Panc1 (cell line): ENCODE data around the gene DGCR8. TPM values are rescaled to one million over a fixed set of nuclear protein-coding genes. Genes with fewer than 3 reads are reported as not detected.

Experiments used
- ATAC-seq: fragments of 200-7000 bp; cut with Tn5 transposase; 2 replicates; pipeline ENCODE4 v1.9.1; 2020; ENCODE audit warnings: mild to moderate bottlenecking, moderate library complexity
- BruUV-seq: library from RNA; stranded (reverse); fragments of 400-500 nt; replicated peaks from 2 replicates; lab custom pipeline; 2021; lab: Mats Ljungman, UMichigan
- CTCF ChIA-PET: fragments of 300-600 bp; sonication (Branson Sonifier 250); formaldehyde crosslinking; loops from one replicate; lab custom pipeline; 2022; ENCODE audit warnings: antibody characterized with exemption; lab: Charles Lee
- POLR2A ChIA-PET: fragments of 300-600 bp; sonication (Branson Sonifier 250); formaldehyde crosslinking; loops from one replicate; lab custom pipeline; 2022; ENCODE audit warnings: antibody characterized with exemption; lab: Charles Lee
- DNase-seq: peaks from one replicate; pipeline ENCODE4 v3.0.0-alpha.2; 2010; ENCODE audit warnings: low read depth, low spot score
- H3K27ac ChIP-seq: 2 replicates; pipeline ENCODE4 v1.5.1; 2011; ENCODE audit warnings: mild to moderate bottlenecking, low read length, inconsistent platforms
- H3K27me3 ChIP-seq: fragments of 200-500 bp; sonication (Bioruptor generic); 2 replicates; pipeline ENCODE4 v1.6.0; 2014; ENCODE audit warnings: low read length, inconsistent platforms; ENCODE audit not compliant: control insufficient read depth, insufficient read depth
- H3K36me3 ChIP-seq: fragments of 200-500 bp; sonication (Bioruptor generic); 2 replicates; pipeline ENCODE4 v1.5.1; 2014; ENCODE audit warnings: inconsistent platforms, mild to moderate bottlenecking, low read length, moderate library complexity; ENCODE audit not compliant: control insufficient read depth, insufficient read depth
- H3K4me1 ChIP-seq: 2 replicates; pipeline ENCODE4 v1.5.1; 2011; ENCODE audit warnings: inconsistent platforms, mild to moderate bottlenecking, low read length, moderate library complexity; ENCODE audit not compliant: control insufficient read depth, insufficient read depth
- H3K4me3 ChIP-seq, 2 experiments: 2 replicates each; pipeline ENCODE4 v1.5.1; 2011 to 2012; ENCODE audit warnings: low read depth in 2 of 2, low read length in 2 of 2, mild to moderate bottlenecking in 2 of 2, inconsistent platforms in 1 of 2, moderate library complexity in 1 of 2
- H3K9me3 ChIP-seq: fragments of 200-500 bp; sonication (Bioruptor generic); 2 replicates; pipeline ENCODE4 v1.5.1; 2014; ENCODE audit warnings: low read depth, mild to moderate bottlenecking, inconsistent platforms, low read length, moderate library complexity; ENCODE audit not compliant: control insufficient read depth, insufficient read depth
- CTCF ChIP-seq: fragments of 450-650 bp; IDR thresholded peaks from 2 replicates; pipeline ENCODE4 v1.5.1; 2017; ENCODE audit warnings: mild to moderate bottlenecking
- POLR2AphosphoS5 ChIP-seq: IDR thresholded peaks from 2 replicates; pipeline ENCODE4 v1.6.1; 2012; ENCODE audit warnings: mild to moderate bottlenecking, low read depth, low read length, moderate library complexity
- SIN3A ChIP-seq: IDR thresholded peaks from 2 replicates; pipeline ENCODE4 v1.6.1; 2012; ENCODE audit warnings: low read depth, mild to moderate bottlenecking, low read length, moderate library complexity, borderline replicate concordance; ENCODE audit not compliant: insufficient read depth
- TCF7L2 ChIP-seq: IDR thresholded peaks from 2 replicates; pipeline ENCODE4 v1.6.1; 2011; ENCODE audit warnings: mild to moderate bottlenecking, low read depth, low read length, inconsistent platforms
- in situ Hi-C: cut with HindIII; loops from 2 replicates; pipeline ENCODE4 v1.10.0; 2016; ENCODE audit warnings: low sequenced_read_pairs, low pct_unique_long_range_greater_than_20kb
- intact Hi-C: fragments of 100-400 bp; cut with micrococcal nuclease; formaldehyde crosslinking; loops from one replicate; pipeline ENCODE4 v1.10.0; 2022; ENCODE audit not compliant: unreplicated experiment
- total RNA-seq: library from RNA; stranded (reverse); gene quantifications from one replicate; pipeline ENCODE4 v1.2.1, GENCODE V29; 2021; ENCODE audit not compliant: unreplicated experiment
- TF ChIP-seq, protein P1 (sequence below), 2 experiments: IDR thresholded peaks; 2 replicates each; pipeline ENCODE4 v1.6.1; 2011 to 2012; ENCODE audit warnings: low read depth in 2 of 2, control low read depth in 1 of 2, low read length in 1 of 2, mild to moderate bottlenecking in 1 of 2, moderate library complexity in 1 of 2; ENCODE audit not compliant: insufficient read depth in 1 of 2

The DGCR8 gene
- total RNA-seq, 1 experiment from 2014 or later: 35.0 TPM

- Histone ChIP-seq H3K36me3 (no peaks in the 10 kb centered on the region), H3K4me3 (no peak overlapping the region), H3K27ac (no peak overlapping the region), H3K4me1 (no peaks in the 10 kb centered on the region), H3K27me3 (no peaks in the 10 kb centered on the region), H3K9me3 (no peaks in the 10 kb centered on the region)
- TF ChIP-seq, protein P1, sequence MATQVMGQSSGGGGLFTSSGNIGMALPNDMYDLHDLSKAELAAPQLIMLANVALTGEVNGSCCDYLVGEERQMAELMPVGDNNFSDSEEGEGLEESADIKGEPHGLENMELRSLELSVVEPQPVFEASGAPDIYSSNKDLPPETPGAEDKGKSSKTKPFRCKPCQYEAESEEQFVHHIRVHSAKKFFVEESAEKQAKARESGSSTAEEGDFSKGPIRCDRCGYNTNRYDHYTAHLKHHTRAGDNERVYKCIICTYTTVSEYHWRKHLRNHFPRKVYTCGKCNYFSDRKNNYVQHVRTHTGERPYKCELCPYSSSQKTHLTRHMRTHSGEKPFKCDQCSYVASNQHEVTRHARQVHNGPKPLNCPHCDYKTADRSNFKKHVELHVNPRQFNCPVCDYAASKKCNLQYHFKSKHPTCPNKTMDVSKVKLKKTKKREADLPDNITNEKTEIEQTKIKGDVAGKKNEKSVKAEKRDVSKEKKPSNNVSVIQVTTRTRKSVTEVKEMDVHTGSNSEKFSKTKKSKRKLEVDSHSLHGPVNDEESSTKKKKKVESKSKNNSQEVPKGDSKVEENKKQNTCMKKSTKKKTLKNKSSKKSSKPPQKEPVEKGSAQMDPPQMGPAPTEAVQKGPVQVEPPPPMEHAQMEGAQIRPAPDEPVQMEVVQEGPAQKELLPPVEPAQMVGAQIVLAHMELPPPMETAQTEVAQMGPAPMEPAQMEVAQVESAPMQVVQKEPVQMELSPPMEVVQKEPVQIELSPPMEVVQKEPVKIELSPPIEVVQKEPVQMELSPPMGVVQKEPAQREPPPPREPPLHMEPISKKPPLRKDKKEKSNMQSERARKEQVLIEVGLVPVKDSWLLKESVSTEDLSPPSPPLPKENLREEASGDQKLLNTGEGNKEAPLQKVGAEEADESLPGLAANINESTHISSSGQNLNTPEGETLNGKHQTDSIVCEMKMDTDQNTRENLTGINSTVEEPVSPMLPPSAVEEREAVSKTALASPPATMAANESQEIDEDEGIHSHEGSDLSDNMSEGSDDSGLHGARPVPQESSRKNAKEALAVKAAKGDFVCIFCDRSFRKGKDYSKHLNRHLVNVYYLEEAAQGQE (IDR thresholded peaks at IDR 0.05; ENCODE audit: insufficient read depth in 1 of 2, low read depth in 2 of 2, low read length in 1 of 2): no peak
- TF ChIP-seq POLR2AphosphoS5 (no peak), CTCF (no peak), TCF7L2 (no peak), SIN3A (no peak)
- in situ Hi-C loops (no loop called here), intact Hi-C loops (no loop called here)
- no TSS peak for BruUV-seq
- ChIA-PET POLR2A (no interaction called here), CTCF (no interaction called here)
- DNase-seq: no peak
- ATAC-seq: no peak
These were observed 35.4 kb upstream of the DGCR8 start for GRCh38 chr22:20044495-20045151.

- Histone ChIP-seq H3K27ac (no peak overlapping the region), H3K36me3 (no peaks in the 10 kb centered on the region), H3K4me3 (no peak overlapping the region), H3K9me3 (no peaks in the 10 kb centered on the region), H3K4me1 (no peaks in the 10 kb centered on the region), H3K27me3 (no peaks in the 10 kb centered on the region)
- ATAC-seq: no peak
- ChIA-PET CTCF (no interaction called here), POLR2A (interaction anchor here (0.7 kb wide), 1 partner anchor 23 kb away, joined by 7 read pairs; no protein-coding TSS in a partner anchor)
- in situ Hi-C loops (no loop called here), intact Hi-C loops (no loop called here)
- TF ChIP-seq CTCF (no peak), TCF7L2 (no peak), POLR2AphosphoS5 (no peak), SIN3A (no peak)
- TF ChIP-seq, protein P1 (IDR thresholded peaks at IDR 0.05; ENCODE audit: insufficient read depth in 1 of 2, low read depth in 2 of 2, low read length in 1 of 2): no peak
- no peak for DNase-seq
- no TSS peak for BruUV-seq
These were observed 33.3 kb upstream of the DGCR8 start for GRCh38 chr22:20046730-20047129.
